ENCODE data around the gene ERFE. TPM values are rescaled to one million over a fixed set of nuclear protein-coding genes. Genes with fewer than 3 reads are reported as not detected.
"Not testable (repeated sequence)": the region's sequence is repeated elsewhere in the genome, so short reads cannot be mapped to it uniquely, and the experiment has no call there.

ERFE gene
- total RNA-seq, 1 experiment from 2014 or later, result 39.5 TPM

- in situ Hi-C loops (cut with HindIII; ENCODE audit: low pct_unique_long_range_greater_than_20kb, low sequenced_read_pairs), result no loop called here
- DNase-seq (ENCODE audit: low read depth), result no peak
These were observed 4.2 kb downstream of the ERFE start for GRCh38 chr2:238162846-238163441.

DNA sequence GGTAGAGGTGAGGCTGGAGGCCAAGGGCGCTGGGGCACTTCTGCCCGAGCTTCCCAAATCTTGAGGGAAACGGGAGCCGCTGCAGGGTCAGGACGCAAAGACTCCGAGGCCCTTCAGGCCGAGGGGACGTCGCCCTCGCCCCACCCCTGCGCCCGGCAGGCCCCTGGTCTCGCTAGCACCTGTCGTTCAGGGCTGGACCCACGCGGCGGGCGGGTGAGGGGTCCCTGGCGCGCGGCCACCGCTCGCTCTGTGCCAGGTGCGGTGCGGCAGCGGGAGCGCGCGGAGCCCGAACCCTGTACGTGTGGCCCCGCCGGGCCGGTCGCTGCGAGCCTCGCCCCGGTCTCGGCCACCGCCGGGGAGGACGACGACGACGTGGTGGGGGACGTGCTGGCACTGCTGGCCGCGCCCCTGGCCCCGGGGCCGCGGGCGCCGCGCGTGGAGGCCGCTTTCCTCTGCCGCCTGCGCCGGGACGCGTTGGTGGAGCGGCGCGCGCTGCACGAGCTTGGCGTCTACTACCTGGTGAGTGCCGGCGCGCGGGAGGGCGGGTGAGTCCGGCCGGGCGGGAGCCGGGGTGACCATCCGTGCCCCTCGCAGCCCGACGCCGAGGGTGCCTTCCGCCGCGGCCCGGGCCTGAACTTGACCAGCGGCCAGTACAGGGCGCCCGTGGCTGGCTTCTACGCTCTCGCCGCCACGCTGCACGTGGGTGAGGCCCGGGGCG, 4.9 kb downstream of the ERFE start:
- in situ Hi-C loops (cut with HindIII; ENCODE audit: low pct_unique_long_range_greater_than_20kb, low sequenced_read_pairs), result no loop called here
- no peak for DNase-seq (ENCODE audit: low read depth)

- in situ Hi-C loops (cut with HindIII; ENCODE audit: low pct_unique_long_range_greater_than_20kb, low sequenced_read_pairs), result no loop called here
- no peak for DNase-seq (ENCODE audit: low read depth)
These were observed 6.1 kb downstream of the ERFE start for GRCh38 chr2:238164906-238165287.

GRCh38 chr2:238165288-238165921, 6.6 kb downstream of the ERFE start:
- in situ Hi-C loops (cut with HindIII; ENCODE audit: low pct_unique_long_range_greater_than_20kb, low sequenced_read_pairs), result no loop called here
- no peak for DNase-seq (ENCODE audit: low read depth)

DNA sequence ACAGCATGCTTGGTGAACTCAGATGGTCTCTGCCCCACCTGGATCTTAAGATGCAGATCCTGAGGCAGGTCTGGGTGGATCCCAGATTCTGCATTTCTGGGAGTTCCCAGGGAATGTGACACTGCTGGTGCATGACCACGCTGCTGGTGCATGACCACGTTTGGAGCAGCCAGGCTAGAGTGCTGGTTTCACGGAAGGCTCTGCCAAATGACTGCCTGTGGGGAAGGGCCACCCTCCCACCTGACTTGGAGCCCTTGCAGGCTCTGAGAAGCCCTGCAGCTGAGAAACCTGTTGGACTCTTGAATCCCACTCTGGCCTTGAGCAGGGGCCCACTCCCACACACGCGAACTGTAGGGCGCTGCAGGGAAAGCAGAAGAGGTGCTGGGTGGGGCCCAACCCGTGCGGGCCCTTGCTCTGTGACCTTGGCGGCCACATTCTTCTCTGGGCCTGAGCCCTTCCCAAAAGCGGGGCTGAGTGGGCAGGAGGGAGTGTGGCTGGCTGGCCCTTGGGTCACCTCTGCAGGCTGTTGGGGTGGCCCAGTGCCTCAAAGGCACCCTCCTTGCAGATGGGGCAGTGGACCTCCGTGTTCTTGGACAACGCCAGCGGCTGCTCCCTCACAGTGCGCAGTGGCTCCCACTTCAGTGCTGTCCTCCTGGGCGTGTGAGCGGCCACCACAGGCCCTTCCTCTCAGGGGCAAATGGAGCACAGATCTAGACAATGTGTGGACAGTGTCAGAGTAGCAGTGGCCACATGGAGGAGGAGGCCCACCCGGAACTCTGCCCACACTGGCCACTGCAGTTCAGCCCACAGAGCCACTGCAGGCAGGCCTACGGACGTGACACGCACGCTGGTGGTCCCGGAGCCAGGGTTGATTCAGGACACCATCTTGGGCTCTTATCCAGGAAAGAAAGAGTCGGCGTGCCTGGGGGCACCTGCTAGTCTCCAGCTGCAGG, 7.9 kb downstream of the ERFE start:
- in situ Hi-C loops (cut with HindIII; ENCODE audit: low pct_unique_long_range_greater_than_20kb, low sequenced_read_pairs), result no loop called here
- DNase-seq (ENCODE audit: low read depth), result peak; percentile 45

DNA sequence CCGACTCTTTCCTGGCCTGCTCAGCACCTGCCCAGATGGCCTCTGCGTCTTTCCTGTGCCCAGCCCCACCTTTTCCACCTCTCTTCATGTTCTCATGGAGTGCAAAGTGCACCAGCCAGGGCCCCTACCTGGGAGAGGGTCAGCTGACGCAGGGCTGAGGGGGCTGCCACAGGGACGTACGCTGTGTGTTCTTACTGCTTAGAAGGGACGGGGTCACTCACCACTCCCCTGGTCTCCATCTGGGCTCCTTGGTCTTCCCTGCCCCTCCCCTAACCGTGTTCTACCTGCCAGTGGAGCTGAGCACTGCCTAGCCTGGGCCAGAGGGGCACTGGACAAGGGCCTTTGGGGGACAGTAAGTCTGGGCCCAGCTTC, 8.6 kb downstream of the ERFE start:
- DNase-seq (ENCODE audit: low read depth), result no peak
- in situ Hi-C loops (cut with HindIII; ENCODE audit: low pct_unique_long_range_greater_than_20kb, low sequenced_read_pairs), result no loop called here

GRCh38 chr2:238167761-238168160, 9.0 kb downstream of the ERFE start:
- DNase-seq (ENCODE audit: low read depth), result no peak
- in situ Hi-C loops (cut with HindIII; ENCODE audit: low pct_unique_long_range_greater_than_20kb, low sequenced_read_pairs), result no loop called here

DNA sequence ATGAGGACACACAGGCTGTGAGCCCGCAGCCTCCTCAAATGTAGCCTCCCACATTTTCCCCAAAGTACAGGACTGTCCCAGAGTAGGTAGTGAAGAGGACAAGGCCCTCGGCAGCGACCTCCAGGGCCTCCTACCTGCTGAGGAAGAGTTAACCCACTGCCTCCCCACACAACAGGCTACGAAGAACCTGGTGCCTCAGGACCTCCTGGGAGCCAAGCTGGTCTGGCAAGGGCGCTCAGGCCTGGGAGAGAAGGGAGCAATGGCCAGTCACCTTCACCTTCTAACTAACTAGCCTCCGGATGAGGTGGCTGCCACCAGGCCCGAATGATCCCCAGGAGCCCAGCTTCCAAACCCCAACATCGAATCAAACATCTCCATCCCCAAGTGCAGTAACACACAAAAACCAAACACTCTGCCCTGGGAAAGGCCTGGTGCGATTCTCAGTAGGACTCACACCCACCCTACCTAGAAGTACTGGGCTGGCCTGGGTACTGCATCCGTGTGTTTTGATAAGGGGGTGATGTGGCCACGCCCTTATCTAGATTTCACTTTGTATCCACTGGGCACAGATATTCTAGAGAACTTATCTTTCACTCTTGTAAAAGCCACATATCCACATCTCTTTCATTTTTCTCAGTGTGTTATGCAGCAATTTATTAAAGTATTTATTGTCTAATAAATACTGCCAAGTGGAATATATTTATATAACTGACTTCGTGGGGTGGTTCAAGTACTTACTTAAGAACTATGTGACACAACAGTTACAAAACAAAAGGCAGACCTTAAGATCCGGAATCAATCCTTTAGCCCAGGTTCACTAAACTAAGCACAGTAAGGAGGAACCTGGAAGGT, 9.7 kb downstream of the ERFE start:
- in situ Hi-C loops (cut with HindIII; ENCODE audit: low pct_unique_long_range_greater_than_20kb, low sequenced_read_pairs), result no loop called here

DNA sequence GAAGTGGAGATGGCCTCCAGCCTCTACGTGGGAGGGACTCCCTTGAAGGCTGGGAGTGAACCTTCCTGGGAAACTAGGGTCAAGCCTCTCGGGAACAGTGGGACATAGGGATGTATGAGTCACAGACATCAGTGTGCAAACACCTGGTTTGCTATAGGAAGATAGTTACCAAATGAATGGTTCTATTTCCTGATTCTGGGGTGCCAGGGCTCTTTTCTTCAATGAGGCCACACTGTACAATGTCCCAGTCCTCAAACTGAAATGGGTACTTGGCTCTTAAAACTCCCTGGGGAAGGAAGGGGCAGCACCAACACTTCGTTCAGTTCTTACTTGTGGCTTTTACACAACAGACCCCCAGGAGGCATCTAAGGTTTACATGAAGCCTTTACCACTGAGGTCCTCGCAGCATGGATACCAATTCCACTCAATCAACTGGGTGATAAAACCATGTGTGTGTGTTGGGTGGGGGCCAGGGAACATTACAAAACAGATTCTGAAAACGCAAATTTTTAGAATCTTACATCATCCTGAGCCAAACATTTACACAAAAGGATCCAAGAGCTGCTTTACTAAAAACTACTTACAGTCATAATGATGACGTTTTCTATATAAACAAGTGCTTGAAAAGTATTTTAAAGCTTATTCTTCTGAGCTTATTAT, 10.4 kb downstream of the ERFE start:
- no peak for DNase-seq (ENCODE audit: low read depth)
- in situ Hi-C loops (cut with HindIII; ENCODE audit: low pct_unique_long_range_greater_than_20kb, low sequenced_read_pairs), result no loop called here

More for the DNA sequence above, 9.7 kb downstream of the ERFE start:
- no peak for DNase-seq (ENCODE audit: low read depth)

GRCh38 chr2:238169708-238170251, 11.0 kb downstream of the ERFE start:
- in situ Hi-C loops (cut with HindIII; ENCODE audit: low pct_unique_long_range_greater_than_20kb, low sequenced_read_pairs), result no loop called here
- peak; percentile 86 for DNase-seq (ENCODE audit: low read depth)

DNA sequence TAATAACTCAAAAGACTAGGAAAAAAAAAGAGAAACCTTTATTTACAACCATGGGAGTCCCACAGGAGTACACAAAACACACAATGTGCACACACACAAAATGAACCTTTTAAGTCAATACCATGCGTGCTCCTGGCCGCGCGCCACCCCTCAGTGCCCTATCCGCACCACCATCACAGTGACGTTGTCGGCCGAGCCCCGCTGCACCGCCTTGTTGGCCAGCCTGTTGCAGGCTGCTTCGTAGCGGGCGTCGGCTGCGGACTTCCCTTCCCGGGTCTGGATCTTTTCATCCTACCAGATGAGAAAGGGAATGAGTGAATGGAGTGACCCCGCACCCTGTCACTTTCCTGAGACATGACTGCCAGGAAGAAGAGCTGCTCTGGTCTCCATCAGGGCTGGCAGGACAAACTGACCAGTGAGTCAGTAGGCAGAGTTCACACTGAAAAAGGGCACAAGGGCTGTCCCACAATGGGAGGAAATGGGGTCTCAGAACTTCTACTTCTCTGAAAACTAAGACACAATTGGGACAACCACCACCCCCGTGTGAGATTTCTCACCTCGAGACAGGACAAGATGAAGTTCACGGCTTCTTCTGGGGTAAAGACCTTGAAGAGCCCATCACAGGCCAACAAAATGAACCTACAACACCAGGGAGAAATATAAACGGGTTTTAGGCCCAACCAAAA, 11.8 kb downstream of the ERFE start:
- in situ Hi-C loops (cut with HindIII; ENCODE audit: low pct_unique_long_range_greater_than_20kb, low sequenced_read_pairs), result no loop called here
- DNase-seq (ENCODE audit: low read depth), result no peak

GRCh38 chr2:238171072-238171431, 12.3 kb downstream of the ERFE start:
- in situ Hi-C loops (cut with HindIII; ENCODE audit: low pct_unique_long_range_greater_than_20kb, low sequenced_read_pairs); DNase-seq (ENCODE audit: low read depth): not testable (repeated sequence)

GRCh38 chr2:238171575-238172187, 12.9 kb downstream of the ERFE start:
- in situ Hi-C loops (cut with HindIII; ENCODE audit: low pct_unique_long_range_greater_than_20kb, low sequenced_read_pairs), result no loop called here
- DNase-seq (ENCODE audit: low read depth), result no peak

- DNase-seq (ENCODE audit: low read depth), result no peak
- in situ Hi-C loops (cut with HindIII; ENCODE audit: low pct_unique_long_range_greater_than_20kb, low sequenced_read_pairs), result no loop called here
These were observed 13.7 kb downstream of the ERFE start for GRCh38 chr2:238172439-238172838.

- DNase-seq (ENCODE audit: low read depth), result no peak
- in situ Hi-C loops (cut with HindIII; ENCODE audit: low pct_unique_long_range_greater_than_20kb, low sequenced_read_pairs), result no loop called here
These were observed 14.9 kb downstream of the ERFE start for GRCh38 chr2:238173692-238174091.

GRCh38 chr2:238174291-238174690, 15.5 kb downstream of the ERFE start:
- no peak for DNase-seq (ENCODE audit: low read depth)
- in situ Hi-C loops (cut with HindIII; ENCODE audit: low pct_unique_long_range_greater_than_20kb, low sequenced_read_pairs), result no loop called here

Data from Caki2 (cell line).